ENCODE results near the gene CHRNG.

GRCh38 chr2:232493701-232494474 lies 45.6 kb upstream of the CHRNG start:
- TF ChIP-seq CTCF (IDR thresholded peaks at IDR 0.05; ENCODE audit: poor library complexity) (no peak), EZH2phosphoT487 (IDR thresholded peaks at IDR 0.05; ENCODE audit: low read depth, severe bottlenecking, unreplicated experiment) (no peak)

All from hepatocyte (in vitro differentiated cells).